ENCODE measurements around the gene PCK2.

The PCK2 gene

GRCh38 chr14:24150061-24150460 lies 56.0 kb downstream of the PCK2 start:
- TF ChIP-seq, protein P1, sequence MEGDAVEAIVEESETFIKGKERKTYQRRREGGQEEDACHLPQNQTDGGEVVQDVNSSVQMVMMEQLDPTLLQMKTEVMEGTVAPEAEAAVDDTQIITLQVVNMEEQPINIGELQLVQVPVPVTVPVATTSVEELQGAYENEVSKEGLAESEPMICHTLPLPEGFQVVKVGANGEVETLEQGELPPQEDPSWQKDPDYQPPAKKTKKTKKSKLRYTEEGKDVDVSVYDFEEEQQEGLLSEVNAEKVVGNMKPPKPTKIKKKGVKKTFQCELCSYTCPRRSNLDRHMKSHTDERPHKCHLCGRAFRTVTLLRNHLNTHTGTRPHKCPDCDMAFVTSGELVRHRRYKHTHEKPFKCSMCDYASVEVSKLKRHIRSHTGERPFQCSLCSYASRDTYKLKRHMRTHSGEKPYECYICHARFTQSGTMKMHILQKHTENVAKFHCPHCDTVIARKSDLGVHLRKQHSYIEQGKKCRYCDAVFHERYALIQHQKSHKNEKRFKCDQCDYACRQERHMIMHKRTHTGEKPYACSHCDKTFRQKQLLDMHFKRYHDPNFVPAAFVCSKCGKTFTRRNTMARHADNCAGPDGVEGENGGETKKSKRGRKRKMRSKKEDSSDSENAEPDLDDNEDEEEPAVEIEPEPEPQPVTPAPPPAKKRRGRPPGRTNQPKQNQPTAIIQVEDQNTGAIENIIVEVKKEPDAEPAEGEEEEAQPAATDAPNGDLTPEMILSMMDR (IDR thresholded peaks at IDR 0.05; ENCODE audit: borderline replicate concordance, control extremely low read depth, extremely low read depth, insufficient read depth, missing control alignments): no peak
- DNase-seq (ENCODE audit: low spot score): no peak
- in situ Hi-C loops (cut with MboI; ENCODE audit: low sequenced_read_pairs, unreplicated experiment): no loop called here

- DNase-seq (ENCODE audit: low spot score): no peak
- in situ Hi-C loops (cut with MboI; ENCODE audit: low sequenced_read_pairs, unreplicated experiment): no loop called here
- TF ChIP-seq, protein P1 (IDR thresholded peaks at IDR 0.05; ENCODE audit: borderline replicate concordance, control extremely low read depth, extremely low read depth, insufficient read depth, missing control alignments): no peak
These were observed 56.5 kb downstream of the PCK2 start for GRCh38 chr14:24150567-24150966.

DNA sequence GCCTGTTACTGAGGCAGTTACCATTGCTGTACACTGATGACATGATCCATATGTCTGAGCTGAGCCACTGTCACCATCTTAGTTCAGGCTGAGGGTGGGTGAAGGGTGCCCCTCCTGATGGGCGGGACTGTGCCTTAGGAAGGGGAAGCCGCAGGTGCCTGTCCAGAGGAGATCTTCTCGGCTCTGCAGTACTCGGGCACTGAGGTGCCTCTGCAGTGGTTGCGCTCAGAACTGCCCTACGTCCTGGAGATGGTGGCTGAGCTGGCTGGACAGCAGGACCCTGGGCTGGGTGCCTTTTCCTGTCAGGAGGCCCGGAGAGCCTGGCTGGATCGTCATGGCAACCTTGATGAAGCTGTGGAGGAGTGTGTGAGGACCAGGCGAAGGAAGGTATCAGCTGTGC lies 56.9 kb downstream of the PCK2 start:
- no peak for DNase-seq (ENCODE audit: low spot score)
- in situ Hi-C loops (cut with MboI; ENCODE audit: low sequenced_read_pairs, unreplicated experiment): no loop called here
- TF ChIP-seq, protein P1 (IDR thresholded peaks at IDR 0.05; ENCODE audit: borderline replicate concordance, control extremely low read depth, extremely low read depth, insufficient read depth, missing control alignments): no peak

DNA sequence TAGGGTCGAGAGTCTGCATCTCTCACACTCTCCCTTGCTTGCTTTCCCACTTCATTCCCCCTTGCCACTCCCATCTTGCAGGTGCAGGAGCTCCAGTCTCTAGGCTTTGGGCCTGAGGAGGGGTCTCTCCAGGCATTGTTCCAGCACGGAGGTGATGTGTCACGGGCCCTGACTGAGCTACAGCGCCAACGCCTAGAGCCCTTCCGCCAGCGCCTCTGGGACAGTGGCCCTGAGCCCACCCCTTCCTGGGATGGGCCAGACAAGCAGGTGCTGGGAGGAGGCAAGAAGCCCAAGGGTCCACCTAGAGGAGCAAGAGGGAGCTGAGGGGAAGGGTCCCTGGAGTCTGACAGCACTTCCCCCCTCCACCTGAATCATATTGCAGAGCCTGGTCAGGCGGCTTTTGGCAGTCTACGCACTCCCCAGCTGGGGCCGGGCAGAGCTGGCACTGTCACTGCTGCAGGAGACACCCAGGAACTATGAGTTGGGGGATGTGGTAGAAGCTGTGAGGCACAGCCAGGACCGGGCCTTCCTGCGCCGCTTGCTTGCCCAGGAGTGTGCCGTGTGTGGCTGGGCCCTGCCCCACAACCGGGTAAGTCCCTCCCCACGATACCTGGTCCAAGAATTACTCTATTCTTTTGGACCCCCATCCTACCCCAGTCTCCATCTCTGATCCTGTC lies 57.4 kb downstream of the PCK2 start:
- TF ChIP-seq, protein P1 (IDR thresholded peaks at IDR 0.05; ENCODE audit: borderline replicate concordance, control extremely low read depth, extremely low read depth, insufficient read depth, missing control alignments): no peak
- no peak for DNase-seq (ENCODE audit: low spot score)
- in situ Hi-C loops (cut with MboI; ENCODE audit: low sequenced_read_pairs, unreplicated experiment): no loop called here
